PFSK-1 (cell line): ENCODE results near the gene PSPC1.

Experiments used
- FOXP2 ChIP-seq: optimal IDR thresholded peaks from 2 replicates; pipeline ENCODE3; 2011; ENCODE audit warnings: borderline replicate concordance, control low read depth, inconsistent platforms; ENCODE audit not compliant: insufficient read depth; ENCODE audit errors: extremely low read length, extremely low read depth
- POLR2AphosphoS5 ChIP-seq: IDR thresholded peaks from 2 replicates; pipeline ENCODE4 v1.6.1; 2012; ENCODE audit warnings: low read depth, mild to moderate bottlenecking, control low read depth, low read length, moderate library complexity
- SIN3A ChIP-seq: IDR thresholded peaks from 2 replicates; pipeline ENCODE4 v1.6.1; 2012; ENCODE audit warnings: mild to moderate bottlenecking, low read length, moderate library complexity, borderline replicate concordance; ENCODE audit not compliant: insufficient read depth
- TAF1 ChIP-seq: IDR thresholded peaks from 2 replicates; pipeline ENCODE4 v1.6.1; 2012; ENCODE audit warnings: low read length, control low read depth, borderline replicate concordance; ENCODE audit not compliant: insufficient read depth
- TF ChIP-seq, protein P1 (sequence below), 2 experiments: IDR thresholded peaks; 2 replicates each; pipeline versions ENCODE4 v1.6.1 to v1.8.0; 2011 to 2012; ENCODE audit warnings: low read depth in 2 of 2, low read length in 2 of 2, control low read depth in 1 of 2, inconsistent platforms in 1 of 2, mild to moderate bottlenecking in 1 of 2, moderate library complexity in 1 of 2; ENCODE audit not compliant: insufficient read depth in 1 of 2

PSPC1 gene

GRCh38 chr13:19658831-19659230 lies 123.9 kb downstream of the PSPC1 start:
- TF ChIP-seq POLR2AphosphoS5 (no peak), FOXP2 (no peak), TAF1 (no peak), SIN3A (no peak)
- TF ChIP-seq, protein P1, sequence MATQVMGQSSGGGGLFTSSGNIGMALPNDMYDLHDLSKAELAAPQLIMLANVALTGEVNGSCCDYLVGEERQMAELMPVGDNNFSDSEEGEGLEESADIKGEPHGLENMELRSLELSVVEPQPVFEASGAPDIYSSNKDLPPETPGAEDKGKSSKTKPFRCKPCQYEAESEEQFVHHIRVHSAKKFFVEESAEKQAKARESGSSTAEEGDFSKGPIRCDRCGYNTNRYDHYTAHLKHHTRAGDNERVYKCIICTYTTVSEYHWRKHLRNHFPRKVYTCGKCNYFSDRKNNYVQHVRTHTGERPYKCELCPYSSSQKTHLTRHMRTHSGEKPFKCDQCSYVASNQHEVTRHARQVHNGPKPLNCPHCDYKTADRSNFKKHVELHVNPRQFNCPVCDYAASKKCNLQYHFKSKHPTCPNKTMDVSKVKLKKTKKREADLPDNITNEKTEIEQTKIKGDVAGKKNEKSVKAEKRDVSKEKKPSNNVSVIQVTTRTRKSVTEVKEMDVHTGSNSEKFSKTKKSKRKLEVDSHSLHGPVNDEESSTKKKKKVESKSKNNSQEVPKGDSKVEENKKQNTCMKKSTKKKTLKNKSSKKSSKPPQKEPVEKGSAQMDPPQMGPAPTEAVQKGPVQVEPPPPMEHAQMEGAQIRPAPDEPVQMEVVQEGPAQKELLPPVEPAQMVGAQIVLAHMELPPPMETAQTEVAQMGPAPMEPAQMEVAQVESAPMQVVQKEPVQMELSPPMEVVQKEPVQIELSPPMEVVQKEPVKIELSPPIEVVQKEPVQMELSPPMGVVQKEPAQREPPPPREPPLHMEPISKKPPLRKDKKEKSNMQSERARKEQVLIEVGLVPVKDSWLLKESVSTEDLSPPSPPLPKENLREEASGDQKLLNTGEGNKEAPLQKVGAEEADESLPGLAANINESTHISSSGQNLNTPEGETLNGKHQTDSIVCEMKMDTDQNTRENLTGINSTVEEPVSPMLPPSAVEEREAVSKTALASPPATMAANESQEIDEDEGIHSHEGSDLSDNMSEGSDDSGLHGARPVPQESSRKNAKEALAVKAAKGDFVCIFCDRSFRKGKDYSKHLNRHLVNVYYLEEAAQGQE (IDR thresholded peaks at IDR 0.05; ENCODE audit: insufficient read depth in 1 of 2, low read depth in 2 of 2, low read length in 2 of 2) = no peak

DNA sequence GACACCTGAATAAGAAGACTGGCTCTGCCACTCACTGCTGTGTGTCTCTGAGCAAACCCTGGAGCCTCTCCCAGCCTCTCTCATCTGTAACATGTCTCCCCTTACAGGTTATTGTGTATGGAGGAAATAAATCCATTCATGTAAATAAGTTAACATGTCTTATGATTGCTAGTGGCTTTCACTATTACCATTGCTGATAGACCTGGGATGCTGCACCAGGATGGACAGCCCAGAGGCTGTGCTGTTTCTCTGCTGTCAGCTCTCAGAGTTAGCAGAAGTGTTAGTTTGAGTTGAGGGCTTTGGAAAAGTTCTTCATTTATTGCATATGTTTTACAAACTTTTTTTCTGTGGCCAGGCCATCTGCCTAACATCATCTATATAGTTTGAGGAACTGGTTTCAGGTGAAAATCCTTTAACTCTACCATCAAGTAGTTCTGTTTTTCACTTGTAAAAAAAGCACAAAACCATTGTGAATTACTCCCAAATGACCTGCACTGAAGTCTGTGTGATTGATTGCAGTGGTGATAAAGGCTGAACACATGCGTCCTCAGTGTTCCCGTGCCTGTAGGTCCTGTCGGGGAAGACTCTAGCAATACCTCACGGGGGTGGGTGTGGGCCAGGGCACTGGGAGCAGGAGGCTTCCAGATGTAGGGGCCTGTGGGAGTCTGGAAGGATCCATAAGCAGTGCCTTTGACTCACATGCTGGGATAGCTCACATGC lies 124.7 kb downstream of the PSPC1 start:
- TF ChIP-seq, protein P1 (IDR thresholded peaks at IDR 0.05; ENCODE audit: insufficient read depth in 1 of 2, low read depth in 2 of 2, low read length in 2 of 2) = no peak
- TF ChIP-seq FOXP2 (no peak), POLR2AphosphoS5 (no peak), TAF1 (no peak), SIN3A (no peak)
